ENCODE measurements around the gene P3H2.
"Not testable (repeated sequence)": the region's sequence is repeated elsewhere in the genome, so short reads cannot be mapped to it uniquely, and the experiment has no call there.

Gene P3H2

GRCh38 chr3:190086191-190086590, 34.5 kb downstream of the P3H2 start:
- DNase-seq (ENCODE audit: extremely low spot score): no peak
- TF ChIP-seq CTCF (IDR thresholded peaks at IDR 0.05; ENCODE audit: control extremely low read depth, extremely low read depth, low read depth, missing control alignments): no peak
- ChIA-PET POLR2A (no interaction called here), CTCF (interaction anchor here (1.4 to 2.6 kb wide), 5 partner anchors 9 to 125 kb away, joined by 3 to 9 read pairs (median 4); no protein-coding TSS in a partner anchor)

- ChIA-PET CTCF (interaction anchor here (0.6 to 2.6 kb wide), 8 partner anchors 8 to 124 kb away, joined by 3 to 9 read pairs (median 4); no protein-coding TSS in a partner anchor), POLR2A (no interaction called here)
Observed at GRCh38 chr3:190084983-190085382, 35.7 kb downstream of the P3H2 start.

GRCh38 chr3:190083635-190084034, 37.1 kb downstream of the P3H2 start:
- POLR2A ChIA-PET: no interaction called here
- CTCF ChIA-PET: interaction anchor here (1.5 to 1.9 kb wide), 2 partner anchors 9 kb away, joined by 4 to 8 read pairs; no protein-coding TSS in a partner anchor
- DNase-seq (ENCODE audit: extremely low spot score): no peak
- no peak for TF ChIP-seq CTCF (IDR thresholded peaks at IDR 0.05; ENCODE audit: control extremely low read depth, extremely low read depth, low read depth, missing control alignments)

More at GRCh38 chr3:190084983-190085382, 35.7 kb downstream of the P3H2 start:
- no peak for DNase-seq (ENCODE audit: extremely low spot score)
- no peak for TF ChIP-seq CTCF (IDR thresholded peaks at IDR 0.05; ENCODE audit: control extremely low read depth, extremely low read depth, low read depth, missing control alignments)

GRCh38 chr3:190081389-190081788, 39.3 kb downstream of the P3H2 start:
- ChIA-PET POLR2A (no interaction called here), CTCF (interaction anchor here (1.3 to 1.6 kb wide), 2 partner anchors 11 to 120 kb away, joined by 5 to 6 read pairs; no protein-coding TSS in a partner anchor)
- no peak for DNase-seq (ENCODE audit: extremely low spot score)
- TF ChIP-seq CTCF (IDR thresholded peaks at IDR 0.05; ENCODE audit: control extremely low read depth, extremely low read depth, low read depth, missing control alignments): no peak

- DNase-seq (ENCODE audit: extremely low spot score): not testable (repeated sequence)
- CTCF ChIA-PET: interaction anchor here (0.9 to 1.5 kb wide), 3 partner anchors 9 to 118 kb away, joined by 3 to 5 read pairs (median 3); no protein-coding TSS in a partner anchor
Observed at GRCh38 chr3:190079173-190079572, 41.5 kb downstream of the P3H2 start.

GRCh38 chr3:190077395-190078045, 43.2 kb downstream of the P3H2 start:
- POLR2A ChIA-PET: no interaction called here
- TF ChIP-seq CTCF (IDR thresholded peaks at IDR 0.05; ENCODE audit: control extremely low read depth, extremely low read depth, low read depth, missing control alignments): no peak
- CTCF ChIA-PET: interaction anchor here (1.3 to 1.6 kb wide), 2 partner anchors 8 to 79 kb away, joined by 4 to 5 read pairs; no protein-coding TSS in a partner anchor
- DNase-seq (ENCODE audit: extremely low spot score): no peak

More at GRCh38 chr3:190079173-190079572, 41.5 kb downstream of the P3H2 start:
- POLR2A ChIA-PET: interaction anchor here (1.1 kb wide), 1 partner anchor 41 kb away, joined by 3 read pairs; no protein-coding TSS in a partner anchor
